HCT116 (cell line): ENCODE data around the gene CERS6. TPM values are rescaled to one million over a fixed set of nuclear protein-coding genes. Genes with fewer than 3 reads are reported as not detected.

Experiments
- ATAC-seq: fragments of 200-7000 bp; cut with Tn5 transposase; 2 replicates; pipeline ENCODE4 v1.9.1; 2020; ENCODE audit warnings: mild to moderate bottlenecking, moderate library complexity
- BruUV-seq: library from RNA; stranded (reverse); fragments of 400-500 nt; replicated peaks from 2 replicates; lab custom pipeline; 2021; lab: Mats Ljungman, UMichigan
- CTCF ChIA-PET: fragments of 300-600 bp; sonication (Branson Sonifier 250); formaldehyde crosslinking; loops from one replicate; lab custom pipeline; 2021; ENCODE audit warnings: antibody characterized with exemption; lab: Charles Lee
- POLR2A ChIA-PET: fragments of 300-600, 350-600 bp; sonication (Branson Sonifier 250); formaldehyde crosslinking; loops from one replicate; lab custom pipeline; 2021; ENCODE audit warnings: antibody characterized with exemption; lab: Charles Lee
- RAD21 ChIA-PET, 2 experiments: fragments of 300-600 bp; sonication (Branson Sonifier 250); formaldehyde crosslinking; loops; one replicate each; lab custom pipeline; 2023; ENCODE audit warnings: low total read pairs in 2 of 2; ENCODE audit not compliant: uncharacterized antibody in 2 of 2, unreplicated experiment in 2 of 2, low non-redundant PET in 1 of 2; lab: Charles Lee
- DNase-seq: peaks from one replicate; pipeline ENCODE4 v3.0.0-alpha.2; 2010; ENCODE audit warnings: low read depth, low spot score
- H2AFZ ChIP-seq: fragments of 200-600 bp; shearing (Covaris generic), sonication (generic); 2 replicates; pipeline ENCODE4 v1.6.1; 2017; ENCODE audit warnings: low read depth, mixed run types, mixed read lengths, antibody characterized with exemption, low read length; ENCODE audit not compliant: poor library complexity, severe bottlenecking
- H3K27ac ChIP-seq: 2 replicates; pipeline ENCODE4 v1.5.1; 2012; ENCODE audit warnings: low read depth, low read length
- H3K27me3 ChIP-seq: fragments of 200-600 bp; sonication (generic); 2 replicates; pipeline ENCODE4 v1.6.1; 2016; ENCODE audit warnings: mixed run types, low read length, mixed read lengths; ENCODE audit not compliant: insufficient read depth
- H3K36me3 ChIP-seq, 2 experiments: fragments of 200-500 bp in 1 of 2; fragments of 200-600 bp in 1 of 2; sonication (Bioruptor generic) in 1 of 2; sonication (generic) in 1 of 2; 2 replicates each; pipeline versions ENCODE4 v1.5.1 to v1.6.1; 2014 to 2016; ENCODE audit warnings: low read length in 2 of 2, inconsistent platforms in 1 of 2, mixed read lengths in 1 of 2, mixed run types in 1 of 2; ENCODE audit not compliant: insufficient read depth in 2 of 2, control insufficient read depth in 1 of 2
- H3K4me1 ChIP-seq, 2 experiments: fragments of 200-600 bp in 1 of 2; sonication (generic) in 1 of 2; 2 replicates each; pipeline versions ENCODE4 v1.5.1 to v1.6.1; 2012 to 2017; ENCODE audit warnings: low read length in 2 of 2, inconsistent platforms in 1 of 2, mild to moderate bottlenecking in 1 of 2, mixed read lengths in 1 of 2, mixed run types in 1 of 2, moderate library complexity in 1 of 2; ENCODE audit not compliant: insufficient read depth in 2 of 2, control insufficient read depth in 1 of 2
- H3K4me2 ChIP-seq: fragments of 200-600 bp; sonication (generic); 2 replicates; pipeline ENCODE4 v1.6.1; 2017; ENCODE audit warnings: mixed run types, low read length, mixed read lengths
- H3K4me3 ChIP-seq, 2 experiments: fragments of 200-600 bp in 1 of 2; sonication (generic) in 1 of 2; replicated peaks in 1 of 2; 2 replicates each; pipeline ENCODE4 v1.5.1; 2011 to 2016; ENCODE audit warnings: low read length in 2 of 2, control low read depth in 1 of 2, low read depth in 1 of 2, mild to moderate bottlenecking in 1 of 2, mixed read lengths in 1 of 2, mixed run types in 1 of 2
- H3K79me2 ChIP-seq: fragments of 200-600 bp; sonication (generic); 2 replicates; pipeline ENCODE4 v1.6.1; 2017; ENCODE audit warnings: mild to moderate bottlenecking, mixed run types, low read length, moderate library complexity, mixed read lengths; ENCODE audit not compliant: insufficient read depth
- H3K9ac ChIP-seq: fragments of 200-600 bp; sonication (generic); 2 replicates; pipeline ENCODE4 v1.6.1; 2016; ENCODE audit warnings: low read length, mixed read lengths
- H3K9me2 ChIP-seq: fragments of 200-600 bp; sonication (generic), shearing (Covaris generic); 2 replicates; pipeline ENCODE4 v1.6.1; 2017; ENCODE audit warnings: mixed run types, mild to moderate bottlenecking, moderate library complexity; ENCODE audit not compliant: insufficient read depth
- H3K9me3 ChIP-seq, 2 experiments: fragments of 200-500 bp in 1 of 2; fragments of 200-600 bp in 1 of 2; sonication (Bioruptor generic) in 1 of 2; sonication (generic) in 1 of 2; 2 replicates each; pipeline ENCODE4 v1.6.1; 2014 to 2017; ENCODE audit warnings: low read length in 2 of 2, mixed read lengths in 2 of 2, inconsistent platforms in 1 of 2, low read depth in 1 of 2, mild to moderate bottlenecking in 1 of 2, mixed run types in 1 of 2, moderate library complexity in 1 of 2; ENCODE audit not compliant: control insufficient read depth in 1 of 2, insufficient read depth in 1 of 2
- H4K20me1 ChIP-seq: fragments of 200-600 bp; sonication (generic), shearing (Covaris generic); 2 replicates; pipeline ENCODE4 v1.6.1; 2017; ENCODE audit warnings: mixed run types, mild to moderate bottlenecking, moderate library complexity; ENCODE audit not compliant: insufficient read depth
- CBX3 ChIP-seq: IDR thresholded peaks from 2 replicates; pipeline ENCODE4 v1.6.1; 2012; ENCODE audit warnings: low read depth
- ELF1 ChIP-seq: IDR thresholded peaks from 2 replicates; pipeline ENCODE4 v1.6.1; 2012; ENCODE audit warnings: low read depth, borderline replicate concordance
- EZH2phosphoT487 ChIP-seq: fragments of 200-600 bp; IDR thresholded peaks from 2 replicates; pipeline ENCODE4 v1.6.1; 2018; ENCODE audit warnings: antibody characterized with exemption, borderline replicate concordance
- FOSL1 ChIP-seq: IDR thresholded peaks from 2 replicates; pipeline ENCODE4 v1.6.1; 2012; ENCODE audit warnings: low read depth
- JUND ChIP-seq: IDR thresholded peaks from 2 replicates; pipeline ENCODE4 v1.6.1; 2012
- POLR2A ChIP-seq: IDR thresholded peaks from 2 replicates; pipeline ENCODE4 v1.7.0; 2011; ENCODE audit warnings: borderline replicate concordance; ENCODE audit not compliant: insufficient read depth, insufficient read length; ENCODE audit errors: extremely low read depth
- RAD21 ChIP-seq: IDR thresholded peaks from 2 replicates; pipeline ENCODE4 v1.6.1; 2012; ENCODE audit warnings: low read depth, mild to moderate bottlenecking
- SIN3A ChIP-seq: IDR thresholded peaks from 2 replicates; pipeline ENCODE4 v1.6.1; 2012; ENCODE audit warnings: low read depth
- TCF7L2 ChIP-seq: IDR thresholded peaks from 2 replicates; pipeline ENCODE4 v1.7.0; 2011; ENCODE audit warnings: borderline replicate concordance, inconsistent platforms; ENCODE audit not compliant: insufficient read depth, insufficient read length; ENCODE audit errors: extremely low read depth
- ZFX ChIP-seq: fragments of 450-650 bp; IDR thresholded peaks from 2 replicates; pipeline ENCODE4 v1.6.1; 2017
- intact Hi-C: fragments of 100-400 bp; cut with micrococcal nuclease; formaldehyde crosslinking; loops from 2 replicates; pipeline ENCODE4 v1.10.0; 2022
- total RNA-seq: library from RNA; stranded (reverse); gene quantifications from one replicate; pipeline ENCODE4 v1.2.1, GENCODE V29; 2021; ENCODE audit not compliant: unreplicated experiment
- TF ChIP-seq, protein P1 (sequence below), 3 experiments: fragments of 200-600 bp in 1 of 3; sonication (generic) in 1 of 3; IDR thresholded peaks in 2 of 3; conservative IDR thresholded peaks in 1 of 3; 2 replicates each; pipeline ENCODE4 v1.5.1; 2012 to 2017; ENCODE audit warnings: low read depth in 2 of 3, low read length in 2 of 3, antibody characterized with exemption in 1 of 3, borderline replicate concordance in 1 of 3, control low read depth in 1 of 3, mild to moderate bottlenecking in 1 of 3, mixed read lengths in 1 of 3, mixed run types in 1 of 3, moderate library complexity in 1 of 3; ENCODE audit not compliant: insufficient read depth in 1 of 3

The CERS6 gene
- total RNA-seq, 1 experiment from 2014 or later, result 37.0 TPM

- TF ChIP-seq CBX3, result no peak
- TF ChIP-seq SIN3A, result no peak
- TF ChIP-seq, all 23 proteins: peak for 0
Observed at GRCh38 chr2:168703926-168704325, 247.9 kb downstream of the CERS6 start (continued).

- BruUV-seq, result no TSS peak
- no peak overlapping the region for H3K4me2 ChIP-seq
- H3K27me3 ChIP-seq, result no peaks in the 10 kb centered on the region
- H3K9ac ChIP-seq, result no peak overlapping the region
- no peak overlapping the region for H2AFZ ChIP-seq
- H3K4me3 ChIP-seq, result no peak overlapping the region
- no peaks in the 10 kb centered on the region for H3K4me1 ChIP-seq
- H3K27ac ChIP-seq, result no peak overlapping the region
- ChIA-PET CTCF (no interaction called here), POLR2A (no interaction called here), RAD21 (no interaction called here)
- no peaks in the 10 kb centered on the region for H3K9me3 ChIP-seq
- intact Hi-C loops, result loop anchor here (5.0 to 10.0 kb wide), 2 partner anchors 219 to 359 kb away; no protein-coding TSS in a partner anchor
- ATAC-seq, result no peak
- no peak for TF ChIP-seq ELF1
- no peak for TF ChIP-seq FOSL1
- no peak for TF ChIP-seq ZFX
- TF ChIP-seq JUND, result no peak
- TF ChIP-seq POLR2A, result no peak
- peak; percentile 57 for TF ChIP-seq RAD21
- no peak for TF ChIP-seq EZH2phosphoT487
- no peak for TF ChIP-seq TCF7L2
- TF ChIP-seq, protein P1, sequence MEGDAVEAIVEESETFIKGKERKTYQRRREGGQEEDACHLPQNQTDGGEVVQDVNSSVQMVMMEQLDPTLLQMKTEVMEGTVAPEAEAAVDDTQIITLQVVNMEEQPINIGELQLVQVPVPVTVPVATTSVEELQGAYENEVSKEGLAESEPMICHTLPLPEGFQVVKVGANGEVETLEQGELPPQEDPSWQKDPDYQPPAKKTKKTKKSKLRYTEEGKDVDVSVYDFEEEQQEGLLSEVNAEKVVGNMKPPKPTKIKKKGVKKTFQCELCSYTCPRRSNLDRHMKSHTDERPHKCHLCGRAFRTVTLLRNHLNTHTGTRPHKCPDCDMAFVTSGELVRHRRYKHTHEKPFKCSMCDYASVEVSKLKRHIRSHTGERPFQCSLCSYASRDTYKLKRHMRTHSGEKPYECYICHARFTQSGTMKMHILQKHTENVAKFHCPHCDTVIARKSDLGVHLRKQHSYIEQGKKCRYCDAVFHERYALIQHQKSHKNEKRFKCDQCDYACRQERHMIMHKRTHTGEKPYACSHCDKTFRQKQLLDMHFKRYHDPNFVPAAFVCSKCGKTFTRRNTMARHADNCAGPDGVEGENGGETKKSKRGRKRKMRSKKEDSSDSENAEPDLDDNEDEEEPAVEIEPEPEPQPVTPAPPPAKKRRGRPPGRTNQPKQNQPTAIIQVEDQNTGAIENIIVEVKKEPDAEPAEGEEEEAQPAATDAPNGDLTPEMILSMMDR (IDR thresholded peaks at IDR 0.05 in 2 of 3, conservative IDR thresholded peaks at IDR 0.05 in 1 of 3; ENCODE audit: borderline replicate concordance in 1 of 3, insufficient read depth in 1 of 3, low read depth in 2 of 3, low read length in 2 of 3), result peak; percentile 24 to 48 (median 35); a peak in 4 of 6 replicates
- no peak for DNase-seq
- no peaks in the 10 kb centered on the region for H3K36me3 ChIP-seq
- H3K79me2 ChIP-seq, result no peaks in the 10 kb centered on the region
- no peaks in the 10 kb centered on the region for H3K9me2 ChIP-seq
- H4K20me1 ChIP-seq, result no peaks in the 10 kb centered on the region
Observed at GRCh38 chr2:168705534-168706470, 249.7 kb downstream of the CERS6 start.
